GM19463 (cell line): ENCODE results near the gene C1orf167.
A peak's percentile ranks its signal among the peaks of the same experiment; 100 is the strongest.
"Not testable (repeated sequence)": the region's sequence is repeated elsewhere in the genome, so short reads cannot be mapped to it uniquely, and the experiment has no call there.

Source experiments
- ATAC-seq: cut with Tn5 transposase; IDR thresholded peaks from one replicate; pipeline ENCODE4 v1.9.1; 2021; ENCODE audit warnings: mild to moderate bottlenecking, moderate library complexity; ENCODE audit not compliant: unreplicated experiment

Gene C1orf167

DNA sequence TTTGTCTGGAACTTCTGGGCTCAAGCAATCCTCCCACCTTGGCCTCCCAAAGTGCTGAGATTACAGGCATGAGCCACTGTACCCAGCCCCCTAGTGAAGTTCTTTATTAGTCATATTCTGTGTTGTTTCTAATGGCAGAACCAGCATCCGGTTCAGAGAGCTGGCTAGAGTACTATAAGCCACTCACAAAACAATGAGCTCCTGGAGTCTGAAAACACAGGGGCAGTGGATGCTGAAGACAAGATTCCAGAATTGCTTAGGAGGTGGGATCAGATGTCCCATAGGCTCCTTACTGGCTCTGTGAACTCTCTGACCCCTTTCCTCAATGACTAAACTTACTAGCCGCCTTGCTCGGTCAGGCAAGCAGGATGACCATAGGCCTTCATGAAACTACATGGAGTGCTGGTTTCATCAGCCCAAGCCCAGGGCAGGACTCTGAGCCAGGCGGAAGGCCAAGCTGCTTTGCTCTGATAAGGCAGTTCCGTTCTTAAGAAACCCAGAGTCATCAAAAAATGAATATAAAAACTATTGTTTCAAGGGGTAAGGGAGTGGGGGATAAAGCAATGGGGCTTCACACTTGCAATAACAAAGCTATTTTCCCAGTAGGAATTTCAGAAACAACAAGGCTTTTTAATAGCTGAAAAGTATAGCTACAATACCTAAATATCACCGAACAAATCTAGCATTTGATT is 35.7 kb downstream of the C1orf167 start:
- no peak for ATAC-seq

DNA sequence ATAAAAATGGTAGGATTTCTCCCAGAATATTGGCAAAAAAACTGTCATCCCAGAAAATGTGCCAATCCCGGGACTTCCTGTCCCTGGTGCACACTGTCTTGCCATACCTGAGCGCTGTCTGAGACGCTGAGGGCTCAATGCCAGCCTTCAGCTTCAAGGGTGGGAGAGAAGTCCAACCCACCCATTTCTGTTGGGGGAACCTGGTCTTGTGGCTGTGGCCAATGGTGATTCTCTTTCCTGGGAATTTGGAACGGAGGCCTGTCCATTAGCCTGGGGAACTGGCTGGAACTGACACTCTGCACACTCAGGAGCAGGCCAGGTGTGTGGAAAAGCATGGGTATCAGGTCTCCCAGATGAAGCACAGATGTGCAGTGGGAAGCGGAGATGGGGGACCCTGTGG is 37.1 kb downstream of the C1orf167 start:
- no peak for ATAC-seq

DNA sequence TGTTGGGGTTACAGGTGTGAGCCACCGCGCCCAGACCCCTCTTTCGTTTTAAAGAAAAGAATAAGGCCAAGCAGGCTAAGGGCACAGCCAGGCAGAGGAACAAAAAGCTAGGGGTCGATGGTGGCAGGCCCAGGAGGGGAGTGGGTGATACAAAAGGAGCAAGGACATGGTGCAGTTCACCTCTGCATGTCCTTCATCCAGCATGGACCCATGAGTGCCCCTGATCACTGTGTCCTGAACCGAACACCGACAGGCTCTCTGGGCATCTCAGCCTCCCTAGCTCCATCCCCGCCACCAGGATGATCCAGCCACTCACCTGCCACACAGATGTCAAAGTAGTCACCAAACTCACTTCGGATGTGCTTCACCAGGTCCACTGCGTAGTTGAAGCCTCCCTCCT is 37.9 kb downstream of the C1orf167 start:
- no peak for ATAC-seq

DNA sequence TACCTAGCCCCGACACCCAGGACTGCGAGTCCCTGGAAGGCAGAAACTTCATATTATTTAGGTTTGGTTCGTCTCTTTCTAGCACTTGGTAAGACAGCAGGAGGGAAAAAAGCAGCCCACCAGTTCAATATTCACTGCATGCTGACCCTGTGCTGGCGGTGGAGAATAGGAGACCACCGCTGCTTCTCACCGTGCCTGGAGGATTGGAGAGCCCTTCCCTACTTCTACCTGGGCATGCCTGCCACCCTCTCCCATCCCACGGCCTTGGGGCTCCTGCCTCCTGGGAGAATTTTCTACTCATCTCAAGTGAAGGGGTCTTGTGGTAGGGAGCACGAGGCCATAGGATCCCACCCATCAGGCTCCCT is 38.4 kb downstream of the C1orf167 start:
- no peak for ATAC-seq

DNA sequence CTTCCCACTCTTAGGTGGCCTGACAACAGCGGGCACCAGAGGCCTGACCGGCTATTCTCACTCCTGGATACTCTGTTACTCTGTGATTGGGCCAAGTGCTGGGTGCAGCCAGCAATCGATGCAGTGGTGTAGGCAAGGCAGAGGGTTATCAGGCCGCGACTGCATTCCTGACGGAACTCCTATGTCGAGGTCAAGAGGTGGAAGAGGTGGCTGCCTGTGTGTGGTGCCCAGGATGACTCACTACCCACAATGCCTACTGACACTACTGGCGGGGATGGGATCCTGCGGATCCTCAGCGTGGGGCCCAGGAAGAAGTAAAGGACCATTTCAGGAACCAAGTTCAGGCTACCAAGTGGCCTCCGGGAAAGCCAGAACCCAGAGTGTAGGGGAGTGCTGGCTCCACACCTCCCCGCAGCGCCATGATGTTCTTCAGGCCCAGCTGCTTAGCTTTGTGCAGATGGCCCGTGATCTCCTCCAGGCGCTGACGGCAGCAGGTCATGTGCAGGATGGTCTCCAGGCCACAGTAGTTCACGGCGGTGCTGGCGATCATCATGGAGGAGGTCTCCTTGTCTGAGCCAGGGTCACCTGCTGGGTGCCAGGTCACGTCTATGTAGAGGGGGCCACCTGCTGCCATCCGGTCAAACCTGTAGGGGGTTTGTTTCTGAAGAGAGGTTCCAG is 38.9 kb downstream of the C1orf167 start:
- ATAC-seq = no peak

DNA sequence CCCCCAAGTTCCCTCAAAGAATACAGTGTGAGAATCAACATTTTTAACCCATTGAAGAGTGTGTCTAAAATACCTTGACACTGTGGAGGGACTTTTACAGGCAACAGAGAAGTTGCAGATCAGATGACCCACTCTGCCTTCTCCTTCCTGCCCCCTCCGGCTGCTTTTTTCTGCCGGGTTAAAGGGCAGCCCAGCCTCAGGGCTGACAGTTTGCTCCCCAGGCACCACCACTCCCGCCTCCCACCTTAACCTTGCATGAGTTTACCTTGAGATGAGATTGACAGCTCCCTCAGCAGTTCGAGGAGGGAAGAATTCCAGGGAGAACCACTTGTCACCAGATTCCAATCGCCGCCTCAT is 40.6 kb downstream of the C1orf167 start:
- ATAC-seq = no peak

DNA sequence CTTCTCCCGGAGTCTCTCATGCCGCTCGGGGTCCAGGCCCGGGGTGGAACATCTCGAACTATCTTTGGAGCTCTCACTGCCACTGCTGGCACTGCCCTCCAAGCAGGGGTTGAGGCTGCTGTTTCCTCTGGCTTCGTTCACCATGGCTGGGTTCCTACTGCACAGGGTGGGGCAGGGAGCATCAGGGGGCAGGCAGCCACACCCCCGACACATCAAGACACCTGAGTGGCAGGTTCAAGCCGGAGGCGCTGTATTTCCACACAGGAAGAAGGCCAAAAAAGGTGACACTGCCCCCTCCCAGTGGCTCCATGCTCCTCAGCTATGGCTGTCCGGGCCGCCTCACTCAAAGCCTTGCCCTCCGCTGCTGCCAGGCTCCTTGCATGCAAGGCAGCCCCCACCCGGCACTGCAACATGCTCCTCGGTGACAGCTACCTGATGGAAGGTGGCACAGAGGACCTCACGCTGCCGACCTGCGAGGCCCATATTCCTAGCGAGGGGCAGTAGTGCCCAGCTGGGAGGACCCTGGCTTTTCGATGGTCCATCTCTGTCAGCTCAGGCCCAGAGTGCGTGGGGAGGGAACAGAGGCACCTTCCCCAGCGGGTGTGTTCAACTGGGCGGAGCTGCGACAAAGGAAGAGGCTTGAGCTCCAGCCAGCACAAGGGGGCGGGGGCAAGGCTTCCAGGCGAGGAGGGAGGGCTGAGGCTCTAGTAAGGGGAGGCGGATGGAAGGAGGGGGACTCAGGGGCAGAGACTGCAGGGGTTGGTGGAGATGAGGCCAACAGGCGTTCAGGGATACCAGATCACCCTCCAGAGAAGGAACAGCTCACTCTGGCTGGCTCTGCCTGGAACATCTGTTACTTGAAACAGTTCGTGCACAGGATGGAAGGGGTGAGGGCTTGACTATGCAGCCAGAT is 41.2 kb downstream of the C1orf167 start:
- peak; percentile 22 for ATAC-seq

DNA sequence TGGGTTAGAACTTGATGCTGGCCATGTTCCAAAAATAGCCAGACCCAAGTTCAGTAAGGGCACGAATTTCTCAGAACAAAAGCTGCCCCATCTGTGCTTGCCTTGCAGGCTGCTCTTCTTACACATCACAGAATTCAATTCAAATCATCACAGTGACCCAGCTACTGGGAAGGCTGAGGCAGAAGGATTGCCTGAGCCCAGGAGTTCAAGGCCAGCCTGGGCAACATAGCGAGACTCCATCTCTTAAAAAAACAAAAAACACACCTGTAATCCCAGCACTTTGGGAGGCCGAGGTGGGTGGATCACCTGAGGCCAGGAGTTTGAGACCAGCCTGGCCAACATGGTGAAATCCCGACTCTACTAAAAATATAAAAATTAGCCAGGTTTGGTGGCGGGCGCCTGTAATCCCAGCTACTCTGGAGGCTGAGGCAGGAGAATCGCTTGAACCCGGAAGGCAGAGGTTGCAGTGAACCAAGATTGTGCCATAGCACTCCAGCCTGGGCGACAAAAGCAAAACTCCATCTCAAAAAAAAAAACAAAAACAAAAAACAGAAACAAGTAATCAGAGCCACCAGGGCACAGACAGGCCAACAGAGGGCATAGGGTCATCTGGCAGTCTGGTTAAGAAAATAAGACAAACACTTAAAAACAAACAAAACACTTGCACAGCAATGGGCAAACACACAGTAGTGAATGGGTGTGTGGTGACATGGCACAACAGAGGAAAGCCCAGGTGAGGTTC is 42.1 kb downstream of the C1orf167 start:
- ATAC-seq = not testable (repeated sequence)

DNA sequence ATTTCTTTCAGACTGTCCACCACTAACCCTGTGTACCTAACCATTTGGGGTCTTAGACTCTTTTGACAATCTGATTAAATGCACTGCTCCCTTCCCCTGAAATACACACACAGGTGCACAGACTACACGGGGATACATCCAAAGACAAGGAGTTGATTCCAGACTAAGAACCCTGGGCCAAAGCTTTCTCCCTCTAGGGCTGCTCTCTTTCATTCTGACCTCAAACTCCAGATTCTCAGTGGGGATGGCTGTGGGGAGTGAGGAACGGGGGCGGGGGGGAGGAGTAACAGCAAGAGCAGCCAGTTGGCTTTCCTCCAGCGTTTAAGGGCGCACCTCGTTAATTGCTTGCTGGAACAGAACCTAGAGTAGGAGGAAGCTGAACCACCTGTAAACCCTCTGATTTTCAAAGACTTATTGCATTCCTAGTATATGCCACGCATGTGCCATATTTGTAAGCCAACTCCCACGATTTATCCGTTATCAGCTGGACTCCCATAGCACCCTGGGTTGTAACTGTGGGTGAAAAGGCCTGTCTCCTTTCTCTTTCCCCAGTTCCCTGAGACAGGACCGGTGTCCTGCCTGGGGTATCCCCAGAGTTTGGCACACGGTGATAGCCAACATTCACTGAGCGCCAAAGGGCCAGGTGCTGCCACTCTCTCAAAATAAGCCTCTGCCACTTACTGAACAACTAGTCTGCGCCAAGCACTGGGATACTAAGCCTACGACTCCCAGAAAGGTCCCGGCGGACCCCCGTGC is 42.9 kb downstream of the C1orf167 start:
- no peak for ATAC-seq

DNA sequence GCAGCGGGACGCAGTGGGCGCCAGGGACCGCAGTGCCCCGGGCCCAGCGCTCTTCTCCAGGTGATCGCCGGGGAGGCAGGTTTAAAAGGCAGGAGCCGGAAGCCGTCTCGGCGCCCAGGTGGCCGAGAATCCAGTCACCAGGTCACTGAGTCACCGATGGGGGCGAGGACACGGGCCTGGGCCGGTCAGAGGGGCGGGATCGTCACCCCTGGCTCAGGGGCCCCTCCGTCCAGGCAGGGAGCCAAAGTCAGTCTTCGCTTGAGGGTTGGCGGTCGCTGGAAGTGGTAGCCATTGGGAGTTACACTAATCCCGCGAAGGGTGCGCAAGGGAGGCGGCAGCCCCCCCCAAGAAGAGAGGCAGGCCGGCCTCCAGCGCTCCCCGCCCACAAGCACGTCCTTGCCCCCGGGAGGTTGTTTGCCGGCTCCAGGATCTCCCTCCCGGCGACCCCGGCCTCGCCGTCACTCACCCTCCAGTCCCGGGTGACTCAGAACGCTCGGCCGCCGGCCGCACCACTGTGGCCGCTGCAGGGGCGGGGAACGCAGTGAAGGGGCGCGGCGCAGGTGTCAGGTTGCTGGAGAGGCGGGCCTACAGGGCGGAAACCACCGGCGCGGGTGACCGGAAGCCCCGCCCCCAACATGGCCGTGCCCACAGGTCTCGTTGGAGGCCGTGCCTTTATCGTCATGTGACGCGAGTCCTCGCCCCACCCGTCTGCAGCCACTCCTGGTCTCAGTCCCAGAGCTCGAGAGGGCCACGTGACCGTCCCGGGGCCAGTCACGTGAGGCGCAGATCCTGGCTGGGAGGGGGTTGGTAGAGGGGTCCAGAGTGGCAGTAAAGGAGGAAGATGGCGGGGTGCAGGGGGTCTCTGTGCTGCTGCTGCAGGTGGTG is 43.7 kb downstream of the C1orf167 start, which contains the start of the genes CLCN6 and MTHFR:
Gene CLCN6, plus strand, starts transcription at position 770 of the 885 bp plus-strand sequence. Its CDS starts 72 bp downstream, at position 842.
Gene MTHFR, minus strand, starts transcription at position 543 of the 885 bp plus-strand sequence. CDS start 2,848 bp downstream, outside the sequence.
- peak; percentile 82 for ATAC-seq

DNA sequence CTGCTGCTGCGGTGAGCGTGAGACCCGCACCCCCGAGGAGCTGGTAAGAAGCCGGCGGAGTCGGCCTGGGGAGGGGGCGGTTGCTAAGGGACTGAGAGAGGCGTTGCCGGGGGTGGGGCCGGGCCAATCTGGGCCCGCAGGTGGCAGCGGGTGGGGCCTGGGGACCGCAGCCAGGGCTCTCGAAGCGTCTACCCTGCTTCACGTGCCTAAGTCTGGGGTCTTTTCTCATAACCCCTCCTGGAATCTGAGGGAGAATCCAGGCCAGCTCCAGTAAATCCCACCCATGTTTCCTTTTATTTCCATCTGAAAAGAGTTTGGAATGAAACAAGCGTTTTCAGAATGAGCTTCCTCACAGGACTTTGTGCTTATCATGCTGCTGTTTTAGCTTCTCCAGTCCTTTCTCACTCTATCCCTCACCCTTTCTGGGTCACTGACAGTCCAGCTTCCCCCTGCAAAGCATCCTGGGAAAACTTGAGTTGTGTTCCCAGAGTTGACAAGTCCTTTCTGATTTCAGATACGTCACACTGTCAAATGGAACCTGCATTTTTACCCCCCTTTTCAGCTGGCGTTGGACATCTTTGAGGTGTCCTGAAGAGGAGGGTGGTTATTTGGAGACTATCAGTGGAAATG is 44.4 kb downstream of the C1orf167 start:
- peak; percentile 42 for ATAC-seq

DNA sequence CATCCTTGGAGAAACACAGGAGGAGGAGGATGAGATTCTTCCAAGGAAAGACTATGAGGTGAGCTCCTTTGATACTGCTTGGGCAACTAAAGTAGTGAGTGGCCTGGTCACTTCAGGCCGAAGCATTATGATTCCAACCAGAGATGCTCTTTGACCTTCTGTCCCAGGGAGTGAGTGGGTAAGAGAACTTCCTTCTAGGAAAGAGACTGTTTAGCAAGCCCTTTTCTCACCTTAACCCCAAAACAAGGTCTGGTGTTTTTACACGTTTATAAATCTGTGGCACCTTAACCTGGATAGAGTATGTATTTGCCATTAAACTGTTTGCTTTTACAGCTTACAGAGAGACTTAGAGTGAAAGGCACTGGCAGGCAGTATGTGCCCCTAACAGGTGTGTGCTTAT is 45.1 kb downstream of the C1orf167 start:
- no peak for ATAC-seq

DNA sequence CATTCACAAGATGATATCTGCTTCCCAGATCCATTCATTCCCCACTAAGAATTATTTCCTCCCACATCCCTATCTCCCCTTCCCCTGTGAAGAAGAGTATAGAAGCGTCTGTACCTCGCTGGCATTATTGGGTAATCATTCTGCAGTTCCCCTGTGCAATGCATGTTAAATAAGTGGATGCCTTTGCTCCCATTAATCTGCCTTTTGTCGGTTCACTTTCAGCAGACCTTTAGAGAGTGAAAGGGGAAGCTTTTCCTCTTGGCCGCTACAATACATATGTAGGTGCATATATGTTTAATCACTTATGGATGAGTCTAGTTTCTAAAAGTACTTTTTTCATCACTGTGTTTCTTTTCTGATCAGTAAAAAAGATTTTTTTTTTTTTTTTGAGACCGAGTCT is 51.0 kb downstream of the C1orf167 start:
- ATAC-seq = no peak

DNA sequence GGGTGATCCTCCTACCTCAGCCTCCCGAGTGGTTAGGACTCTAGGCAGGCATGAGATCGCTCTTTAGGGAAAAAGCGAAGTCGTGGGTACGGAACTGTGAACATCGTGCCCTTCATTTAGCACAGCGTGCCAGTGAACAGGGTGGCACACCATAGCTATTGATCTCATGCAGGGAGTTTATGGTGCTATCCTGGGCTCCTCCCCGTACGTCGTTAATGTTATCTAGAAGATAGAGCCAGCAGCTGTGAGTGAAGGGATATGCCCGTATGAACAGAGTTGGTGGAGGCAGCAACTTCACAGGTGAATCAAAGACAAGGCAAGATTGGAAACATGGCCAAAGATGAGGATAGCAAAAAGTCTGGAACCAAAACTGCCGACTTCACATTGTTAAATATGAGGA is 55.2 kb downstream of the C1orf167 start:
- no peak for ATAC-seq

DNA sequence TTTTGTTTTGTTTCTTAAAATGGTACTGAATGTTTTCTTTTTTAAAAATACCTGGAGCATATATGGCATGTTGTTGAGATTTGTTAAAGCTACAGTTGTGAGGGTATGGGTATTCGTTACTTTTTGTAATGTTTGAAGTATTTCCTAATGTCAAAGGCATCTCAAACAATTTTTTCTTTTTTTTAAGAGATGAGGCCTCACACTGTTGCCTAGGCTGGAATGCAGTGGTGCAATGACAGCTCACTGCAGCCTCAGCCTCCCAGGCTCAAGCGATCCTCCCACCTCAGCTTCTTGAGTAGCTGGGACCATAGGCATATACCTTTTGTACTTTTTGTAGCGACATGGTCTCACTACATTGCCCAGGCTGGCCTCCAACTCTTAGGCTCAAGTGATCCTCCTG is 60.1 kb downstream of the C1orf167 start:
- ATAC-seq = no peak

DNA sequence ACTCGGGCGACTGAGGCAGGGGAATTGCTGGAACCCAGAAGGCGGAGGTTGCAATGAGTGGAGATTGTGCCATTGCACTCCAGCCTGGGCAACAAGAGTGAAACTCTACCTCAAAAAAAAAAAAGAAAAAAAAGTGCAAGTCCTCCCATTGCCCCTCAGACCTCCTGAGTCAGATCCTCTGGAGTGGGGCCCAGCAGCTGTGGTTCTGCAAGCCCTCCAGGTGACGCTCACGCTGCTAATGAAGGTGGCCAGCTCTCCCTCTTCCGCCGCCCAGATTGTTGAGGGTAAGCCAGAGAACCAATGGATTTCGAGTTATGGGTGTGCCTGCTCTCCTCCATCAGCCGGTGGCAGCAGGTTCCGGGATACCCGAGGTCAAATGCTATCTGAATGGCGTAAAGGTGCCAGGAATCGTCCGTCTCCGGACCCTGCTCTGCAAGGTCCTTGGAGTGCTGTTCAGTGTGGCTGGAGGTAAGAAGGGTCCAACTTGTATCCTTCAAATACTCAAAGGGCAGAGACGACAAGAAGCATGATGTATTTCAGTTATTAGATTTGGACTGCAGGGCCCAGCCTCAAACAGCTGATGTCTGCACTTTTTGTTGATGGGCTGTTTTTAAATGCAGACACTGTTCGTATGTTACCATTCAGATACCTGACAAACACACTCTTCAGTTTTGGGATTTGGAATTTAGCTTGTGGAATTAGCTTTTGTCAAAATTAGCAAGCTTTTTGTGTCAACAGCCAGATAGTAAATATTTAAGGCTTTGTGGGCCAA is 61.6 kb downstream of the C1orf167 start:
- ATAC-seq = no peak

DNA sequence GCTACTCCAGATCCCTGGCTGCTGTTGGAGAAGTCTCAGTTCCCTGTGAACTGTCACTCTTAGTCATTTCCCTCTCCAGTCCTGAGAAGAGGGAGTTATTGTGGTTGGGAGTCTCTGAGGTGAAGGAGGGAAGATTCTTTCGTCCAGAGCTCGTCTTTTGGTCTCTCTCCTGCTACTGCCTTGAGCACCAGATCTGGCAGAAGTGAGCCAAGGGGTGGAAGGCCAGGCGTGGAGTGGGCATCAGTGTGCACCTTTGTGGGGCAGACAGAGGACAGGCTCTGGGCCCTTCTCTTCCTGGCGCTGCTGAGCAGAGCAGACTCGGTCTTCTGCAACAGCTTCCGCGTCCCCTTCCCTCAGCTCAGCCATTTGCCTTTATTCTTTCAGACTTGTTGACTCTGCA is 63.1 kb downstream of the C1orf167 start:
- ATAC-seq = no peak

DNA sequence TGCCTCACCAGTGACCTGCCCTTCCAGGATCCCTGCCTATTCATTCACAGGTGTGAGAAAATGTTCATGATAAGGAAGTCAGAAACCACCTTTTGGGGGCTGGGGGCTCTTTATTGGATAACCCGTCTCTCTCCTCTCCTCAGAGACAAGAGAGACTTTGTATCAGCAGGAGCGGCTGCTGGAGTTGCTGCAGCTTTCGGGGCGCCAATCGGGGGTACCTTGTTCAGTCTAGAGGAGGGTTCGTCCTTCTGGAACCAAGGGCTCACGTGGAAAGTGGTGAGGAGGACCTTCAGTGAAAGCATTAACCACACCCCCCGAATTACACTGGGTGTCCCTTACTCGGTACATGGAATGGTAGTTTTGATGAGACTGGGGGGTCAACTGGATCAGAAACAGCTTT is 65.0 kb downstream of the C1orf167 start:
- ATAC-seq = no peak
